DMS114 treated with DMSO at 0.1 percent for 48 hours (cell line): ENCODE measurements around the gene ILK.
A peak's percentile ranks its signal among the peaks of the same experiment; 100 is the strongest.

ENCODE experiments used
- DNase-seq: peaks from one replicate; lab custom pipeline; 2025; ENCODE audit not compliant: unreplicated experiment; lab: John Stamatoyannopoulos, UW

Gene ILK

DNA sequence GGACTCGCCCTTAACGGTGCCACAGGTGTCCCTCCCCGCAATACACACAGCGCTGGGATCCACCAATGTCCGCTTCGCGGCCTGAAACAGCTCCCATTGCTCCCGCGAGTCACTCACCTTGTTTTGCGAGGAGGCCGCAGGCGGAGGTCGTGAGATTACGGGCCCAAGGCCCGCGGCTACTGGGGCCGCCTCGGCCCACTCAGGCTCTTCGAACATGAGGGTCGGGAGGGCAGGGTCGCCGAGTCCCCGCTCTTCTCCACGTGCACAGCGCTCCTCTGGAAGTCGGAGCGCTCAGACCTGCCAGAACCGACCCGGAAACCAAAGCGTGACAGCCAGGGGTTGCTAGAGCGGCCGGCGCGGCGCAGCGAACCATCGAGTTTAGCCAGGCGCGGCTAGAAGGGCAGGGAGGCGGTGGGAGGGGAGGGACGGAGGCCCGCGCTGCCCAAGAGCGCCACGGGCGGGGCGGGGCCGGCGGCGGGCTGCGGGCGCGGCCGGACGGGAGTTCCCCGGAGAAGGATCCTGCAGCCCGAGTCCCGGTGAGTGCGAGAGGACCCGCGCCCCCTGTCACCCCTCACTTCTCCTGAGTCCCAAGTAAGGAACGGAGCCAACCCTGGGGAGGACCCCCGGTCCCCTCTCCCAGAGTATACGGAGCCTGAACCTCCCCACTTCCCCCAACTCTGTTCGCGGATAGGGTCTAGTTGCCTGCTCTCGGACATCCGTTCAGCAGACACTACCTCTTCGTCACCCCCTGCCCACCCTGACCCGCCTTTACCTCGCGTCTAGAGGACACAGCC, at the start of gene ILK, which contains the start of gene RRP8:
Gene ILK, plus strand, starts transcription at position 488 of the 794 bp plus-strand sequence. CDS start 498 bp downstream, outside the sequence.
Gene RRP8, minus strand, starts transcription at position 330 of the 794 bp plus-strand sequence. Its CDS starts 114 bp downstream, at position 216.
- DNase-seq = peak; percentile 46

DNA sequence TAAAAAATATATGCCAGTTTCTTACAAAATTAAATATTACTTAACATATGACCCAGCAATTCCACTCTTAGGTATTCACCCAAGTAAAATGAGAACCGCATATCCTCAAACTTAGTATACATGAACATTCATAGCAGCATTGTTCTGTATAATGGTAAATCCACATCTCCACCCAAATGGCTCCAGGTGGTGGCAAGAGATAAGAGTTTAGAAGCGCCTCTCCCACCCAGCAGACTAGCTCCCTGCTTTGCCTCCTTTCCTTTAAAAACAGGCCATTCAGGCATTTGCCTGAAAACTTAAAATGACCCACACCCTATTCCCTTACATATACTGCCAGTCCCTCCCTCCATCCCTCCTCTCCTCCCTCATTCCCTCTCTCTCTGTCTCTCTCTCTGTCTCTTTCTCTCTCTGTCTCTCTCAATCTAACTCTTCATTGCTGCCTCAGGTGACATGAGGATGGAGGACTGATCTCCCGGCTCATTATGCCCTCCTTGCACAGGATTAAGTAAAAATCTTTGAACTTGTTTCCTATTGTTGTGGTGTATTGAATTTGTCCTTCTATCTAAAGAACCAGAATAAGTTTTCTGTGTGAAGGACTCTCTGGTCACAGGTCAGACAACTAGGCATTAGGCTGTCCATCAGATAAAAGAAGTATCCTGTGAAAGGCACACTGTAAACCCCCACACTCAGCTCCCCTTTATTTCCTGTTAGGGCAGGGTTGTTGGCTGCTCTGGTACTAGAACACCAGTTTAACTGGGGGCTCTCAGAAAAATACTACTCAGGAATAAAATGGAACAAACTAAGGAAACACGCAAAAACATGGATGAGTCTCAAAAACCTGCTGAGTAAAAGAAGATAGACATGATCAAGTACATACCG, 48.5 kb upstream of the ILK start:
- no peak for DNase-seq

DNA sequence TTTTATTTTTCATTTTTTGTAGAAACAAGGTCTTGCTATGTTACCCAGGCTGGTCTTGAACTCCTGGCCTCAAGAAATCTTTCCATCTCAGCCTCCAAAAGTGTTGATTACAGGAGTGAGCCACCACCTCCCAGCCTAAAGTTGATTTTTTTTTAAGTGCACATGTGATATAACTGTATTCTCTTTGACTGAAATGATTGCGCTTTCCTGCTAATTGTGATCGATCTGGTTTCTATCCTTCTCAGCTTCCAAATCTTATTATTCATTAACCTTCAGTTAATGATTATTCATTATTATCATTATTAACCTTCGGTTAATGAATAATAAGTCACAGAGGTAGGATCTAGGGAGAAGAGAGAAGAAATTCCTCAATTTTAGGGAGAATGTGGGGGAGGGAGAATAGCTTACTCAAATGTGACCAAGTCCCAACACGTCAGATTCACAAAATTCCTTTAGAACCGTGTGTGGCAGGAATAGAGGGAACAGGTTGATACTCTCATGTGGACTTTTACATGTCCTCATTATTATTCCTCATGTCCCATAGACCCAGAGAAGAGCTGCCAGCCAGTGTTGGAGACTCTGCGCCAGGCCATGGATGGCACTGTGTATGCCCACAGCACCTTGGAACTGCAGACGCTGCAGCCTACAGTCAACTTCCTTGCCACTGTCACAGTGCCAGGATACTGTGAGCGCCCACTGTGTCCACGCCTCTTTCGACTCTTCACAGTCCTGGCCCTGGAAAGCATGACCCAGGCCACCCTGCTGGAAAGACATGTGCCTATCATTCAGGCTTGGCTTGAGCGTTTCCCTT, 47.2 kb upstream of the ILK start:
- DNase-seq = no peak

GRCh38 chr11:6557063-6557462, 46.5 kb upstream of the ILK start:
- no peak for DNase-seq

- no peak for DNase-seq
These were observed 45.6 kb upstream of the ILK start for GRCh38 chr11:6557761-6558674.

DNA sequence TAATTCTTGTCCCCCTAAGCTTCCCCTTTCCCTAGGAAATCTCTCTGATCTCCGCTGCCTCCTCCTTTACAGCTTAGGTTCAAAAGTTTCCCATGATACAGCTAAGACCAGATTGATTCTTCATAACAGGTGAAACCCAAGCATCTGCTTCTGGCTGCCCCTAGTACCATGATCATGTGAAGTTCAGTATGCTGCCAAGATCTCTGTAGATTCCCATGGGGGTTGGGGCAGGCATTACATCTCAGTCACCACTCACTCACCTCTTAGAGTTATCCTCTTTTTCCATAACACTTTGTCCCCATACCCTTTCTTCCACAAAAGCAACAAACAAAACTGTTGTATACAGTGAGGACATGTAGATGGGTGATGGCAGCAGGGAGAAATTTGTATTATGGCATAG, 44.2 kb upstream of the ILK start:
- DNase-seq = no peak

DNA sequence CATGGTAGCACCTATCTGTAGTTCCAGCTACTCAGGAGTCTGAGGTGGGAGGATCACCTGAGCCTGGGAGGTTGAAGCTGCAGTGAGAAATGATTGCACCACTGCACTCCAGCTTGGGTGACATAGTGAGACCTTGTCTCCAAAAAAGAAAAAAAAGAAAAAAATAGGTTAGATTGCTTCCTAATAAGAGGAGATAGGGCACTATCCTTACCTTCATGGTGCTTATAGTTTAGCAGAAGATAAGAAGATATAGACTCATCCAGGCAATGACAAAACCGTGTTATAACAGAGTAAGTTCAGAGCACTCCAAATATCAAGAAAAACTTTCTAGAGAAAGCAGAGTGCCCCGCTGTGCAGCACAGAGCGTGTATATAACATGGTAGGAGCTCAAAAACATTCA, 42.3 kb upstream of the ILK start:
- no peak for DNase-seq

- DNase-seq = no peak
These were observed 40.4 kb upstream of the ILK start for GRCh38 chr11:6563121-6563619.

DNA sequence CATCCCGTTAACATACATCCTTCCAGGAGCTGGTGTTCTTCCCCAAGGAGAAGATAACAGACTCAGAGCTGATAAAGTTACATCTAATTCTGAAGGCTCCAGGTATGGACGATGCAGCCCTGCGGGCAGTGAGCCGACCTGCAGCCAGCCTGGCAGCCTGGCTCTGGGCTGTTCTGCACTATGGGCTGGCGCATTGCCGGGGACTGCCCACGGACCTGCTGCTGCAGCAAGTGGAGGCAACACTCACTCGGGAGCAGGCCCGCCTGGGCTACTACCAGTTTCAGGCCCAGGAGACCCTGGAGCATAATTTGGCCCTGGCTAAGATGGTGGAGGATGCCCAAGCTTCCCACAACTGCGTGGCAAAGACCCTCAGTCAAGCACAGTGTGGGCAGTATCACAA, 39.9 kb upstream of the ILK start:
- DNase-seq = no peak

- no peak for DNase-seq
These were observed 38.2 kb upstream of the ILK start for GRCh38 chr11:6565325-6565724.

GRCh38 chr11:6565988-6566703, 37.4 kb upstream of the ILK start:
- no peak for DNase-seq

DNA sequence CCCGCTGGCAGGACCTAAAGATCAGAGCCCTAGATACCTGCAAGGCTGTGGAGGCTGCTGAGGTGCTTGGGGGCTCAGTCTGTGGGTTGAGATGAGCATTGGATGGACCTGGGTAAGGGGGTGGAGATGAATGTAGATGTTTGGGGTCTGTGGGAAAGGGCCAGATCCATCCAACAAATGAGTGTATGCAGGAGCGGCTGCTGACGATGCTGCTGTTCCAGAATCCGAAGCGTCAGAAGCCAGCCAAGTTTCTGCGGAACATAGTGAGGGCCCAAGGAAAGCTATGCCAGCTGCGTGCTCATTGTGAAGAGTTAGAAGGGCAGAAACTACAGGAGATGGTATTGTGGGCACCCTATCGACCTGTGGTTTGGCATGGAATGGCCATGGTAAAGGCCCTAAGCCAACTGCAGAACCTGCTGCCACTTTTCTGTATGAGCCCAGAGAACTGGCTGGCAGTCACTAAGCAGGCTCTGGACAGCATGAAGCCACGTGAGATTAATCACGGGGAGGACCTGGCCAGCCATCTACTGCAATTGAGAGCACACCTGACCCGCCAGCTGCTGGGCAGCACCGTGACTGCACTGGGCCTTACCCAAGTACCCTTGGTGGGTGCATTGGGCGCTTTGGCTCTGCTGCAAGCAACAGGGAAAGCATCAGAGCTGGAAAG, 36.7 kb upstream of the ILK start:
- DNase-seq = no peak

GRCh38 chr11:6567371-6567745, 36.2 kb upstream of the ILK start:
- DNase-seq = no peak

DNA sequence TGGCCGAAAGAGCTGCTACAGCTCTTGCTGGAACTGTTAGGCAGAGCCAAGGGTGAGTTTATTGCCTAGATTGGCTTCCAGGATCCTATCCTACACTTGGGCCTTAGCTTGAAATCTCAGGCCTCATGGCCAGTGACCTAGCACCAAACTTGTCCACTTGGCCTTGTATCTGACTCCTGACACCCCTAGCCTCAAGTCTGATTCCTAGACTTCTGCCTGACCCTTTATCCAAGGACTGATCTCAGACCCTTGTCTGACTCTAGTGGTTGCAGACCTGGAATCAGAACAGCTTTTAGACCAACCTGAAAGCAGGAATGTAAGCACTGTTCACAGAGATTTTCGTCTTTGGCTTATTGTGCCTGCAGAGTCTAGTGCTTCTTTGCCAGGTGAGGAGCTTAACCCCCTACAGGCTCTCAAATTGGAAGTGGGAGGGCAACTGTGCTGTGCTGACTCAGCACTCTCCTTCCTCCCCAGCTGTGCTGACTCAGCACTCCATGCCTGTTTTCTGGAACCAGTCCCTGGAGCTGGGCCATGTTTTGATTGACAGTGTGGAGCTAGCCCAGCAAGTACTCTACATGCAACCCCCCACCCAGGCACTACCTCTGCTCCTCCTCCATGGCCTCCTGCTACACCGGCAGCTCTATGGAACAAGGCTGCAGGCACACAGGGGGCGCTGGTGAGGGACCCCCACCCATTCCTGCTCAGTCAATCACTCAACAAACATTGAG, 35.2 kb upstream of the ILK start:
- no peak for DNase-seq

DNA sequence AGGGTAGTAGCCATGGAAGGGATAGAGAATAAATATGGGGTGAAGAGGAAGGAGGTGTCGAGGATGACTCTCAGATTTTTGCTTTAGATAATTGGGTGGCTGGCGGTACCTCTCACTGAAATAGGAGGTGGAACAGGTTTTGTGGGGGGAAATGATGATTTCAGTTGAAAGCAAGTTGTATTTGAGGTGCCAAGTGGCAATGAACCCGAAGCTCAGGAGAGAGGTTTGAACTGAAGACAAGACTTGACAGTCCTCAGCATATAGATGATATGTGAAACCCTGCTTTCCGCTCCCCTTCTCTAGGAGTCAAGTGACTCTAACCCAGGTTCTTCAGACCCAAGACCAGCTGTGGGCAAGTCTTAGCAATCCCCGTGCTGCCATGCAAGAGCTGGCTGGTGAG, 33.9 kb upstream of the ILK start:
- no peak for DNase-seq

- no peak for DNase-seq
These were observed 32.7 kb upstream of the ILK start for GRCh38 chr11:6570691-6571427.

DNA sequence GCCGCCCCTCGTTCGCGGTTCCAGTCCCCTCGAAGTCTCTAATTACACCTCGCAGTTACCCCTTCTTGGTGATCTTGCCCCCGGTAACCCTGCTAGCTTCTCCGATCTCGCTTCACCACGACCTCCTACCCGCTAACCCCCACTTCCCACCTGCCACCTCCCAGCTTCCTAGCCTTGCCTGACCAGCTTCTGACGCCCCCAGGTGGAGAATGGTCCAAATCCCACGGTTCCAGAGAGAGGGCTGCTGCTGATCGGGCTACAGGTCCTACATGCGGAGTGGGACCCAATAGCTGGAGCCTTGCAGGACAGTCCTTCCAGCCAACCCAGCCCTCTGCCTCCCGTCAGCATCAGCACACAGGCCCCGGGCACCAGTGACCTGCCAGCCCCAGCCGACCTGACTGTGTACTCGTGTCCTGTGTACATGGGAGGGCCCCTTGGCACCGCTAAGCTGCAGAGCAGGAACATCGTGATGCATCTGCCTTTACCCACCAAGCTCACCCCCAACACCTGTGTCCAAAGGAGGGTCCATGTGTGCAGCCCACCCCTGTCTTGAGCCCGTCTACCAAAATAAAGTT, 32.1 kb upstream of the ILK start:
- DNase-seq = no peak
